Mononuclear cell (primary cell): Measurements from ENCODE around the gene PLIN4. TPM values are rescaled to one million over a fixed set of nuclear protein-coding genes. Genes with fewer than 3 reads are reported as not detected.
"Not testable (repeated sequence)": the region's sequence is repeated elsewhere in the genome, so short reads cannot be mapped to it uniquely, and the experiment has no call there.

ENCODE experiments used
- H3K27me3 ChIP-seq: 2 replicates; pipeline ENCODE4 v1.6.0; 2011; ENCODE audit warnings: low read length, control low read depth; ENCODE audit not compliant: insufficient read depth
- H3K4me1 ChIP-seq: 2 replicates; pipeline ENCODE4 v1.5.1; 2011; ENCODE audit warnings: mild to moderate bottlenecking, low read length, control low read depth; ENCODE audit not compliant: insufficient read depth
- H3K4me3 ChIP-seq: 2 replicates; pipeline ENCODE4 v1.5.1; 2011; ENCODE audit warnings: mild to moderate bottlenecking, low read length, moderate library complexity
- H3K9me3 ChIP-seq: 2 replicates; pipeline ENCODE4 v1.5.1; 2011; ENCODE audit warnings: low read depth, mild to moderate bottlenecking, control low read depth, low read length
- total RNA-seq: library from RNA; depleted of rRNA; stranded (reverse); fragments of >200 nt; gene quantifications from one replicate; pipeline ENCODE4 v1.2.3, GENCODE V29; 2012

PLIN4 gene
- total RNA-seq, 1 donor: 0.10 TPM

- H3K27me3 ChIP-seq: no peaks in the 10 kb centered on the region
- H3K9me3 ChIP-seq: no peaks in the 10 kb centered on the region
- H3K4me1 ChIP-seq: peaks cover 67% of the 10 kb centered on the region
- peak overlapping the region; percentile 37 for H3K4me3 ChIP-seq
Measured at GRCh38 chr19:4538601-4538954, 20.3 kb upstream of the PLIN4 start.

GRCh38 chr19:4537953-4538600, 19.8 kb upstream of the PLIN4 start:
- no peaks in the 10 kb centered on the region for H3K9me3 ChIP-seq
- no peaks in the 10 kb centered on the region for H3K27me3 ChIP-seq
- H3K4me3 ChIP-seq: no peak overlapping the region
- peaks cover 67% of the 10 kb centered on the region for H3K4me1 ChIP-seq

- no peaks in the 10 kb centered on the region for H3K27me3 ChIP-seq
- H3K4me1 ChIP-seq: peaks cover 56% of the 10 kb centered on the region
- H3K4me3 ChIP-seq: no peak overlapping the region
Measured at GRCh38 chr19:4536798-4537197, 18.5 kb upstream of the PLIN4 start.

GRCh38 chr19:4534836-4535658, 16.8 kb upstream of the PLIN4 start, which contains the start of gene PLIN5:
TSS of gene PLIN5 (minus strand) at chr19:4535224. CDS start at chr19:4534074, 1,150 bp downstream.
- Histone ChIP-seq H3K4me1 (peaks cover 38% of the 10 kb centered on the region), H3K9me3 (no peaks in the 10 kb centered on the region), H3K27me3 (no peaks in the 10 kb centered on the region), H3K4me3 (no peak within 1 kb of the TSS)

More at GRCh38 chr19:4536798-4537197, 18.5 kb upstream of the PLIN4 start:
- no peaks in the 10 kb centered on the region for H3K9me3 ChIP-seq

- no peaks in the 10 kb centered on the region for H3K27me3 ChIP-seq
- H3K4me3 ChIP-seq: no peak overlapping the region
- no peaks in the 10 kb centered on the region for H3K9me3 ChIP-seq
- peaks cover 28% of the 10 kb centered on the region for H3K4me1 ChIP-seq
Measured at GRCh38 chr19:4533835-4534424, 15.6 kb upstream of the PLIN4 start.

- no peaks in the 10 kb centered on the region for H3K27me3 ChIP-seq
Measured at GRCh38 chr19:4533334-4533733, 15.0 kb upstream of the PLIN4 start.

GRCh38 chr19:4531562-4532165, 13.4 kb upstream of the PLIN4 start:
- Histone ChIP-seq H3K4me3 (no peak overlapping the region), H3K4me1 (peaks cover 14% of the 10 kb centered on the region), H3K9me3 (no peaks in the 10 kb centered on the region), H3K27me3 (no peaks in the 10 kb centered on the region)

More at GRCh38 chr19:4533334-4533733, 15.0 kb upstream of the PLIN4 start:
- Histone ChIP-seq H3K9me3 (no peaks in the 10 kb centered on the region), H3K4me3 (no peak overlapping the region), H3K4me1 (peaks cover 22% of the 10 kb centered on the region)

- H3K9me3 ChIP-seq: no peaks in the 10 kb centered on the region
- H3K4me3 ChIP-seq: no peak overlapping the region
- no peaks in the 10 kb centered on the region for H3K27me3 ChIP-seq
- no peaks in the 10 kb centered on the region for H3K4me1 ChIP-seq
Measured at GRCh38 chr19:4529924-4530522, 11.7 kb upstream of the PLIN4 start.

- Histone ChIP-seq H3K4me1 (no peaks in the 10 kb centered on the region), H3K4me3 (no peak overlapping the region)
Measured at GRCh38 chr19:4528843-4529242, 10.6 kb upstream of the PLIN4 start.

GRCh38 chr19:4527377-4527776, 9.1 kb upstream of the PLIN4 start:
- H3K9me3 ChIP-seq, H3K4me1 ChIP-seq, H3K27me3 ChIP-seq, H3K4me3 ChIP-seq: not testable (repeated sequence)

More at GRCh38 chr19:4528843-4529242, 10.6 kb upstream of the PLIN4 start:
- Histone ChIP-seq H3K9me3 (no peaks in the 10 kb centered on the region), H3K27me3 (no peaks in the 10 kb centered on the region)

GRCh38 chr19:4525563-4526002, 7.3 kb upstream of the PLIN4 start:
- Histone ChIP-seq H3K4me3 (no peak overlapping the region), H3K4me1 (no peaks in the 10 kb centered on the region), H3K27me3 (no peaks in the 10 kb centered on the region), H3K9me3 (no peaks in the 10 kb centered on the region)

GRCh38 chr19:4524808-4525562, 6.7 kb upstream of the PLIN4 start:
- Histone ChIP-seq H3K4me1 (no peaks in the 10 kb centered on the region), H3K9me3 (no peaks in the 10 kb centered on the region), H3K27me3 (no peaks in the 10 kb centered on the region), H3K4me3 (no peak overlapping the region)

GRCh38 chr19:4523306-4524110, 5.2 kb upstream of the PLIN4 start:
- Histone ChIP-seq H3K27me3 (no peaks in the 10 kb centered on the region), H3K4me3 (no peak overlapping the region), H3K9me3 (no peaks in the 10 kb centered on the region), H3K4me1 (no peaks in the 10 kb centered on the region)
